KBM-7 (cell line): Measurements from ENCODE around the gene OCEL1.
"Not testable (repeated sequence)": the region's sequence is repeated elsewhere in the genome, so short reads cannot be mapped to it uniquely, and the experiment has no call there.

Experiments
- DNase-seq: peaks from one replicate; pipeline ENCODE4 v3.0.0-alpha.2; 2015
- in situ Hi-C: fragments of 300-500 bp; cut with MboI; formaldehyde crosslinking; loops from 2 replicates; pipeline ENCODE4 v1.14.3; 2020; ENCODE audit warnings: low sequenced_read_pairs, low pct_unique_long_range_greater_than_20kb, mixed read lengths

OCEL1 gene, protein sequence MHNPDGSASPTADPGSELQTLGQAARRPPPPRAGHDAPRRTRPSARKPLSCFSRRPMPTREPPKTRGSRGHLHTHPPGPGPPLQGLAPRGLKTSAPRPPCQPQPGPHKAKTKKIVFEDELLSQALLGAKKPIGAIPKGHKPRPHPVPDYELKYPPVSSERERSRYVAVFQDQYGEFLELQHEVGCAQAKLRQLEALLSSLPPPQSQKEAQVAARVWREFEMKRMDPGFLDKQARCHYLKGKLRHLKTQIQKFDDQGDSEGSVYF

DNA sequence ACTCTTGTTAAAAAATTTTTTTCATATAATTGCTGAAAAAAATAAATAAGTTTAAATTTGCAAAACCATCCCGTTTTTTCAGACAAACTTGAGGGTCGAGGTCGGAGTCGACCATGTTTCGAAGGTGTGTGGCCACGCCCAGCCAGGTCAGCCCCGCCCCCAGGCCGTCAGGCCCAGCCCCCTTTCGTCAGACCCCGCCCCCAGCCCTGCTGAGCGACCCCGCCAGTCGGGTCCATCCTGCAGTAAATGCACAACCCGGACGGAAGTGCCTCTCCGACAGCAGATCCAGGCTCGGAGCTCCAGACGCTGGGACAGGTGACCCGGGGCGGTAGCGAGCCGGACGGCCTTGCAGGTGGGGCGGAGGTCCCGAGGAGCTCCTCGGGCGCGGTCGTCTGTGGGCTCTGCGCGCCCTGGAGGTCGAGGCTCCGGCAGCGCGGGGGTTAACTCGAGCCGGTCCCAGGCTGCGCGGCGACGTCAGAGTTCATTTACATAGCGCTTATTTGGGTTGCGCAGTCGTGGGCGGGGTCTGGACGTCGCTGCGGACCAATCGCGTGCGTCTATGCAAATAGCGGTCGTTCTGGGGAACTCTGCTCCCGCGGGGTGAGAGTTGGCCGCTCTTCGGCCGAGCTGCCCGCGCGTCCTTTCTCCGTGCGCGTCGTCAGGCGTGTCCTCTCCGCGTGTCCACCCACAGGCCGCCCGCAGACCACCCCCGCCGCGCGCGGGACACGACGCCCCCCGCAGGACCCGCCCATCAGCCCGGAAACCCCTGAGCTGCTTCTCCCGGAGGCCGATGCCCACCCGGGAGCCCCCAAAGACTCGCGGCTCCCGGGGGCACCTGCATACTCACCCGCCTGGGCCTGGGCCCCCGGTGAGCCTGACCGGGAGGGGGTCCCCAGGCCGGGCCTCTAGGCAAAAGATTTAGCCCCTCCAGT lies at the start of gene OCEL1:
OCEL1 (plus strand) TSS at position 225 of the 932 bp plus-strand sequence; CDS start at position 247, 22 bp downstream.
- in situ Hi-C loops = no loop called here
- peak; percentile 98 for DNase-seq

DNA sequence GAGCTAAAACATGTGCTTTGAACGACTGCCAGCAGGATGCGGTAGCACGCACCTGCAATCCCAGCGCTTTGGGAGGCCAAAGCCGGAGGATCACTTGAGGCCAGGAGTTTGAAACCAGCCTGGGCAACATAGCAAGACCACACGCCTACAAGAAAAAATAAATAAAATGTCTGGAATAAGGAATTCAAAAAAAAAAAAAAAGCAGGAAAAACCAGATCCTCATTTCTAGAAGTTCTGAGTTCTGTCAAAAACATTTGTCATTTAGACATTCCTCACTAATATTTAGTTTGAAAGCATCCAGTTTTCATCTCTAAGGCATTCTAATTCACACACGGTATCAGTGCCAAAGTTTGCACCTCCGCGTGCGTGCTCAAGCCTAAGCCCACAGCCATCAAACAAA lies 47.7 kb upstream of the OCEL1 start:
- no peak for DNase-seq
- in situ Hi-C loops = no loop called here

DNA sequence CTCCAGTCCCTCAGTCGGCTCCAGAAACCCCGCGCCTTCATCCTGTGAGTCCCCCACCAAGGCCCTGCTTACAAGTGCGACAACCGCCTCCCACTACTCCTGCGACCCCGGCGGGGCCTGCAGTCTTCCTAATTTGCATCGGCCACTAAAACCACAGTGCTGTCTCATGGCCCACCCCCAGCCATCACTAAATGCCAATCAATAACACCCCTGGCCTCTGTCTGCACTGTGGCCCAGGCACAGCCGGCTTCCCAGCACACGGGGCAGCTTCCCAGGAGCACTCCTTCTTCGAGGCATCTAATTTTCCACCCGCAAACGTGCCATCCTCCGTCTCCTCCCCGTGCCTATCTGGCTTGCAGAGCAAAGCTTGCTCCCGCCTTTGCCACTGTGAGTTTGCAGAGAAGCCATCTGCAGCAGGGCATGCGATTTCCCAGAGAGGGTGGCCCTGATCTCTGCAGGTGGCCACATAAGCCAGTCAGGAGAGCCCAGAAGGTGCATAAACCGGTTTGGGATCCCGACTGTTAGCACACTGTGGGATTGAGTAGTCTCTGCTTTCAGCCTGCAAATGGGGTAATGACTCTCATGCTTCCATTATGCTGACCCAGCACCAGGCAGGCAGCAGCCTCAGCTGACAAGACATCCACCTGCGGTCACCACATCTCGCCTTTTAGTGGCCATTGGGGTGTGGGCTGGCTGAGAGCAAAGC lies 44.9 kb upstream of the OCEL1 start:
- in situ Hi-C loops = no loop called here
- no peak for DNase-seq

DNA sequence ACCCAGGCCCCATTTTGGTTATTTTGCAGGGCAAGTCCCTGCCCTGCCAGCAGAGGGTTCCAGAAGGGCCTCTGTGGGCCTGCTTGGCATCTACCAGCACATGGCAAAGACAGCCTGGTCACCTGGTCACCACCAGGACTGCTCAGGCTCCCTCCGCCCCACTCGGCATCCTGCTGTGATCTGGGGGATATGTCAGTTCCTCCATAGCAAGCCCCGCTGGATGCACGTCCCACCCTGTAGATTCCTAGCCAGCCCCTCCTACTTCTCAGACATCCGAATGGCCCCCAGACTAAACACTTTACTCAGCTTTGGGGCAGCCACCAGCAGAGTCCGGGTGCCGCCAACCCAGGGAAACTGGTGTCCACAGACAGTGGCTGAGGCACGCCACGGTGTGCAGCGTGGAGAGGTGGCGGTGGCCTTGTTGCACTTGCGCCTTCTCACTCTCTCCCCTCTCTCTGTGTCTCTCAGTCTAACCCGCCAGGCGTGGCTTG lies 42.7 kb upstream of the OCEL1 start:
- in situ Hi-C loops = no loop called here
- peak; percentile 12 for DNase-seq

DNA sequence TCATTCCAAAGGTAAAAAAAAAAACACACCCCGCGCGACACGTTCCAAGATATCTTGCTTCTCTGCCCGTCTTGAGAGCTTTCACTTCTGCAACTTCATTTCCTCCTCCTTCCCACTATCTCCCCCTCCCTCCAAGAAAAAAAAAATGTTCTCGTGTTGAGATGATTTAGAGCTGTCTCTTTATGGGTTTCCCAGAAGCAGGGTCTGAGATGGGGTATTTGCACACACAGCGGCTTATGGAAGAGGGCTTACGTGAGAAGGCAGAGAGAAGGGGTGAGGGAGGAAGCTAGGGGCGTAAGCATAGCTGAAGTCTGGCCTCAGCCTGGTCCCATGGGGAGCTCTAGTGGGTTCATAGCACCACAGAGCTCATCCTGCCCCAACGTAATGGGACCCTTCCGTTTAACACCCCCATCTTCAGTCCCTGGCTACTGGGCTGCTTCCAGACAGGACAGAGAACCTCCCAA lies 42.1 kb upstream of the OCEL1 start:
- in situ Hi-C loops = no loop called here
- peak; percentile 81 for DNase-seq

DNA sequence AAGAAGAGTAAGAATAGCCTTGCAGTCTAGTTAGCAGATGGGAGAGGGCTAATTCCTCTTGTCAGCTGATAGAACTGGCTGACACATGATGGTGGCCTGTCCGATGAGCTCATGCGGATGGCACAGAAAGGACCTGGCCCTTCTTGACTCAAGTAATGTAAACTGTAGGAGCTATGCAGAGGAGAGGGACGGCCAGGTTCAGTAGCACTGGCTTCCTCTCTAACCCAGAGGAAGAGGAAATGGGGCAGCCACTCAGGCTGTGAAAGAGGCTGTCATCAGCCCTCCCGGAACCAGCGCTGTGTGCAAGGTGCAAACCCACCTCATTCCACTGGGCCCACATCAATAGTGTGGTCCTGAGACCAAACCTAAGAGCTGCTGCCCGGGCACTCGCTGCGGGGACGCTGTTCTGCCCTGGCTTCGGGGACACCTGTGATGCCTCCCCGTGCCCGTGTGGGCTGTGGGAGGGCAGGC lies 41.6 kb upstream of the OCEL1 start:
- peak; percentile 7 for DNase-seq
- in situ Hi-C loops = no loop called here

DNA sequence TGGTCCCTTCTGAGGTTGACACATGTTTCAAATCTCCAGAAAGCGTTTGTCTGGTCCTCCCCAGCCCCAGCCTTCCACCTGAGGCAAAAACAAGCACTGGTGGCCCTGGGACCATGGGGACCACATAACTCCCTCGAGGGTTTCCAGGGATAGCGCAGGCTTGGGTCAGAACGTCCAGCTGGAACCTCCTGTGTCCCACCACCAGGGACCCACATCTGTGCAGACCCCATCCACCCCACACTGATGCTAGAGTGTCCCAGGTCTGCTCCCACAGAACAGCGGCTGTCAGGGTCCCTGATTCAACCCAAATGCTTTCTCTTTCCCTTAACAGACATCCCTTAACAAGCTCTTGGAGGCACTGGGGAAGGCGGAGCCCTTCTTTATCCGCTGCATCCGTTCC lies 40.4 kb upstream of the OCEL1 start:
- DNase-seq = no peak
- in situ Hi-C loops = no loop called here

DNA sequence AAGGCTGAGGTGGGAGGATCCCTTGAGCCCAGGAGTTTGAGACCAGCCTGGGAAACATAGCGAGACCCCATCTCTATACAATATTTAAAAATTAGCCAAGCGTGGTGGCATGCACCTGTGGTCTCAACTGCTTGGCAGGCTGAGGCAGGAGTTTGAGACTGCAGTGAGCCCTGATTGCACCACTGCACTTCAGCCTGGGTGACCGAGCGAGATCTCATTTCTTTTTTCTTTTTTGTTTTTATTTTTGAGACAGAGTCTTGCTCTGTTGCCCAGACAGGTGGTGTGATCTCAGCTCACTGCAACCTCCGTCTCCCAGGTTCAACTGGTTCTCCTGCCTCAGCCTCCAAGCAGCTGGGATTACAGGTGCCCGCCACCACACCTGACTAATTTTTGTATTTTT lies 34.3 kb upstream of the OCEL1 start:
- in situ Hi-C loops, DNase-seq: not testable (repeated sequence)

DNA sequence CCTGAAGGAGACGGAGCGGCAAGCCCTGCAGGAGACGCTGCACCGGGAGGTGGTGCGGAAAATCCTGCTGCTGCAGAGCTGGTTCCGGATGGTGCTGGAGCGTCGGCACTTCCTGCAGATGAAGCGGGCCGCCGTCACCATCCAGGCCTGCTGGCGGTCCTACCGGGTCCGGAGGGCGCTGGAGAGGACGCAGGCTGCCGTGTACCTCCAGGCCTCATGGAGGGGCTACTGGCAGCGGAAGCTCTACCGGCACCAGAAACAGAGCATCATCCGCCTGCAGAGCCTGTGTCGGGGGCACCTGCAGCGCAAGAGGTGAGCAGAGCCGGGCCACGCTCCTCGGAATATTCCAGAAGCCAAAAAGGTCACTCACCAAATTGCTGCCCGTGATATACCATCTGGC lies 33.3 kb upstream of the OCEL1 start:
- in situ Hi-C loops = no loop called here
- no peak for DNase-seq

DNA sequence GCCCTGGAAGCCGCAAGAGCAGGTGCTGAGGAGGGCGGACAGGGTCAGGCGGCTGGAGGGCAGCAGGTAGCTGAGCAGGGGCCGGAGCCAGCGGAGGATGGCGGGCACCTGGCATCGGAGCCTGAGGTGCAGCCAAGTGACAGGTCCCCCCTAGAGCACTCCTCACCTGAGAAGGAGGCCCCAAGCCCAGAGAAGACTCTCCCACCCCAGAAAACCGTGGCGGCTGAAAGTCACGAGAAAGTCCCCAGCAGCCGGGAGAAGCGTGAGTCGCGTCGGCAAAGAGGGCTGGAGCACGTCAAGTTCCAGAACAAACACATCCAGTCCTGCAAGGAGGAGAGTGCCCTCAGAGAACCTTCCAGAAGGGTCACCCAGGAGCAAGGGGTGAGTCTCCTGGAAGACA lies 31.4 kb upstream of the OCEL1 start:
- in situ Hi-C loops = no loop called here
- no peak for DNase-seq

DNA sequence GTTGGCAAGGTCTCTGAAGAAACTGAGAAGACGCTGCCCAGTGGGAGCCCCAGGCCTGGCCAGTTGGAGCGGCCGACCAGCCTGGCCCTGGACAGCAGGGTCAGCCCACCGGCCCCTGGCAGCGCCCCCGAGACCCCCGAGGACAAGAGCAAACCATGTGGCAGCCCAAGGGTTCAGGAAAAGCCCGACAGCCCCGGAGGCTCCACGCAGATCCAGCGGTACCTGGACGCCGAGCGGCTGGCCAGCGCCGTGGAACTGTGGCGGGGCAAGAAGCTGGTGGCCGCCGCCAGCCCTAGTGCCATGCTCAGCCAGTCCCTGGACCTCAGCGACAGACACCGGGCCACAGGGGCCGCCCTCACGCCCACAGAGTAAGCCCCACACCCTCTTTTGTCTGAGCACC lies 30.9 kb upstream of the OCEL1 start:
- DNase-seq = no peak
- in situ Hi-C loops = no loop called here

DNA sequence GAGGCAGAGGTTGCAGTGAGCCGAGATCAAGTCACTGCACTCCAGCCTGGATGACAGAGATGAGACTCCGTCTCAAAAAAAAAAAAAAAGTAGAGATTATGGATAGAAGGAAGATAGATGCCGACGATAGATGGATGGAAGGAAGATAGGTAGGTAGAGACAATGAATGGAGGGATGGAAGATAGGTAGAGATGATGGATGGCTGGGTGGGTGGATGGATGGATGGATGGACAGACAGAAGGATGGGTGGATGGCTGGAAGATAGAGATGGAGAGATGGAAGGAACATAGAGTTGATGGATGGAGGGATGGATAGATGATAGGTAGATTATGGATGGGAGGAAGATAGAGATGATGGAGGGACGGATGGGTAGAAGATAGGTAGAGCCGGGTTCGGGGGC lies 29.4 kb upstream of the OCEL1 start:
- in situ Hi-C loops = no loop called here

DNA sequence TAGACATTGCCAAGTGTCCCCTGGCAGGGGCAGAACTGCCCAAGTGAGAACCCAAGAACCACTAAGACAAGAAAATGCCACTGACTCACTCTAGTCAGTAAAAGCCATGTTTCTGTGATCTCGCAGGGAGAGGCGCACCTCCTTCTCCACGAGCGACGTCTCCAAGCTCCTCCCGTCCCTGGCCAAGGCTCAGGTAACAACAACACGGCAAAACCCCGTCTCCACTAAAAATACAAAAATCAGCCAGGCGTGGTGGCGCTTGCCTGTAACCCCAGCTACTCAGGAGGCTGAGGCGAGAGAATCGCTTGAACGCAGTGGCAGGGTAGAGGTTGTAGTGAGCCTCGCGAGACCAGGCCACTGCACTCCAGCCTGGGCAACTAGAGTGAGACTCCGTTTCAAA lies 28.4 kb upstream of the OCEL1 start:
- in situ Hi-C loops = no loop called here
- no peak for DNase-seq

More for the DNA sequence above, 29.4 kb upstream of the OCEL1 start:
- no peak for DNase-seq

DNA sequence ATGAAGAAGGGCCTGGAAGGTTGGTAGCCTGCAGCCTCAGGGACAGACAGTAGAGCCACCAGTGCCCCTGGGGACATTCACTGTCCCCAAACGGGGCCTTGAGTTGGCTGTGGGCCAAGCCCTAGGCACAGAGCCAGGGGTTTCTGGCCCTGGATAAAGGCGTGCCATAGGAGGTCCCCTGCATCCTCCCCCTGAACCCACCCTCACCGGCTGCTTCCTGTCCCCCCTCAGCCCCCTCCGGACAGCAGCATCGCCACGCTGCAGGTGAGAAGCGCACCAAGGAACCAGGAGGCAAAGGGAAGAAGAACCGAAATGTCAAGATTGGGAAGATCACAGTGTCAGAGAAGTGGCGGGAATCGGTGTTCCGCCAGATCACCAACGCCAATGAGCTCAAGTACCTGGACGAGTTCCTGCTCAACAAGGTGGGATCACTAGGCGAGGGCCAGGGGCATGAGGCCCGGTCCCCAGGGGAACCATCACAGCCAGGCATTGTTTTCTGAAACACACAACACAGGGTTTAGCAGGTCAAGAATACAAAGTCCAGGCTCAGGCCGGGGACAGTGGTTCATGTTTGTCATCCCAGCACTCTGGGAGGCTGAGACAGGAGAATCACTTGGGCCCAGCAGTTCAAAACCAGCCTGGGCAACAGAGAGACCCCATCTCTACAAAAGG lies 25.5 kb upstream of the OCEL1 start:
- DNase-seq = no peak
- in situ Hi-C loops = no loop called here

DNA sequence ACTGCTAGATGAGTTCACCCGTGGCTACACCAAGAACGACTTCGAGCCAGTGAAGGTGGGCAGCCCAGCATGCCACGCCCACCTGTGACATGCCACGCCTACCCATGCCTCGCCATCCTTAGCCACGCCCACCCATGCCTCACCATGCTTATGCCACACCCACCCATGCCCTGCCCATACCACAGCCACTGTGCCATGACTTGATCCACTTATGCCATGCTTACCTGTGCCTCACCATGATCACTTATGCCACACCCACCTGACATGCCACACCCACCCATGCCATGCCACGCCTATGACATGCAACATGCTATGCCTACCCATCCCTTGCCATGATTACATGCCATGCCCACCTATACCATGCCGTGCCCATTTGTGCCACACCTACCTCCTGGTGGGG lies 23.8 kb upstream of the OCEL1 start:
- in situ Hi-C loops = no loop called here
- DNase-seq = no peak

DNA sequence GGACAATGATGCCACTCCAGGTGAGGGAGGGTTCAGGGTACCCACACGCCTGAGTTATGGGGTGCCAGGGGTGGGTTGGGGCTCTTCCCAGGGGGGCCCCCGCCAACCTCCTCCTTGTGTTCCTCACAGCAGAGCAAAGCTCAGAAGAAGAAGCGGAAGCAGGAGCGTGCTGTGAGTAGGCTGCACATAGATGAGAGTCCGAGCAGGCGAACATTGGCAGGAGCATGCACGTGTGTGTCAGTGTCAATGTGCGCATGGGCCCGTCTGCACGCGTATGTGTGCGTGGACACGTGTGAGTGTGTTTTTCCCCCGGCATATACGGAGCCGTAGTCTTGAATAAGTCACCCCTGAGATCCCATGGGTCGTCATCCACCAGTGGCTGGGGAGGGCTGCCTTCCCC lies 23.3 kb upstream of the OCEL1 start:
- DNase-seq = no peak
- in situ Hi-C loops = no loop called here

DNA sequence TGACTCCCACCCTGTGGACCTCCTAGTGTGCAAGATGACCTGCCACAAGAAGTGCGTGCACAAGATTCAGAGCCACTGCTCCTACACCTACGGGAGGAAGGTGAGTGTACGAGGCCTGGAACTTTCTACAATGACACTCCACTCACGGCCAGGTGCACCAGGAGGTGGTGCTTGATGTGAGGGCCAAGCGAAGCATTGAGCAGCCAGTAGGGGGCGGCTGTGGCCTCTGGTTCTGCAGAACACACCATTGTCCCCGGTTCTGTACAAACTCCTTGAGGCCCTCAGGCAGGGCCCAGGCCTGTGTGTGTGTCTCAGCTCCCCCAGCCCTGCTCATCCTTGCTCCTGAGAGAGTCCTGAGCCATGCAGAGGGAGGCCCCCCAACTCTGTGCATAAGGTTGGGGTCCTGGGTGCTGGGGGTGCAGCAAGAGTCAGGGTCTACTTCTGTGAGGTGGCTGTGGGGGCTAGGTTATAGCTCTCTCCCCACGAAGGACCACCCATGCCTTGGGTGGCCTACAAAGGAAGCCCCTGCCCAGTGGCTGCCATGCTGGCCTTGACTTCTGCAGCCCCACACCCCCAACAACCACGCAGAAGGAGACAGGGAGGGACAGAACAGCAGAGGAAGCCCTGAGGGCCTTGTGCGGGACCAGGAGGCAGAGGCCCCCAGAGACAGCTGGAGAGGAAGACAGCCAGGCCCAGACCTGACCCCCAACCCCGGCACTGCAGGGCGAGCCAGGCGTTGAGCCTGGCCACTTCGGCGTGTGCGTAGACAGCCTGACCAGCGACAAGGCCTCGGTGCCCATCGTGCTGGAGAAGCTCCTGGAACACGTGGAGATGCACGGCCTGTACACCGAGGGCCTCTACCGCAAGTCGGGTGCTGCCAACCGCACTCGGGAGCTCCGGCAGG lies 20.5 kb upstream of the OCEL1 start:
- in situ Hi-C loops = no loop called here
- peak; percentile 63 for DNase-seq
